ENCODE measurements around the gene SPDYE2B. TPM values are rescaled to one million over a fixed set of nuclear protein-coding genes. Genes with fewer than 3 reads are reported as not detected.

SPDYE2B gene
- total RNA-seq, 1 experiment from 2014 or later = not detected

- DNase-seq (ENCODE audit: low read depth) = peak; percentile 10
Observed at GRCh38 chr7:102698962-102699750, 49.0 kb downstream of the SPDYE2B start.

Other genes with a start within 250 kb of the SPDYE2B start
- gene ORAI2, start 216.7 kb upstream of the SPDYE2B start, total RNA-seq (2014; rRNA removed; shearing (Covaris generic)) = 52.4 and 67.0 TPM in 2 replicates
- 41.2 and 50.7 TPM in 2 replicates for gene ALKBH4, start 185.5 kb upstream of the SPDYE2B start, total RNA-seq (2014; rRNA removed; shearing (Covaris generic))
- 27.3 and 27.4 TPM in 2 replicates for gene LRWD1, start 185.3 kb upstream of the SPDYE2B start, total RNA-seq (2014; rRNA removed; shearing (Covaris generic))
- gene POLR2J, start 171.4 kb upstream of the SPDYE2B start, total RNA-seq (2014; rRNA removed; shearing (Covaris generic)) = 59.8 and 81.8 TPM in 2 replicates
- 0.84 TPM in 1 of 2 replicates, not detected in the other for gene RASA4B, start 132.5 kb upstream of the SPDYE2B start, total RNA-seq (2014; rRNA removed; shearing (Covaris generic))
- 0.34 TPM in 1 of 2 replicates, not detected in the other for gene UPK3BL2, start 106.6 kb upstream of the SPDYE2B start, total RNA-seq (2014; rRNA removed; shearing (Covaris generic))
- gene SPDYE2, start 99.1 kb upstream of the SPDYE2B start, total RNA-seq (2014; rRNA removed; shearing (Covaris generic)) = not detected in 2 replicates
- 7.9 and 14.8 TPM in 2 replicates for gene POLR2J3, start 77.7 kb upstream of the SPDYE2B start, total RNA-seq (2014; rRNA removed; shearing (Covaris generic))
- 5.4 and 9.0 TPM in 2 replicates for gene RASA4, start 33.6 kb upstream of the SPDYE2B start, total RNA-seq (2014; rRNA removed; shearing (Covaris generic))
- 4.0 and 6.2 TPM in 2 replicates for gene UPK3BL1, start 7.5 kb upstream of the SPDYE2B start, total RNA-seq (2014; rRNA removed; shearing (Covaris generic))
- gene POLR2J2, start 21.3 kb downstream of the SPDYE2B start, total RNA-seq (2014; rRNA removed; shearing (Covaris generic)) = 0.71 TPM in 1 of 2 replicates, not detected in the other
- gene FAM185A, start 98.7 kb downstream of the SPDYE2B start, total RNA-seq (2014; rRNA removed; shearing (Covaris generic)) = 4.6 and 8.3 TPM in 2 replicates

Measured in M059J (cell line).